ENCODE measurements around the gene SLC10A6.

SLC10A6 gene

GRCh38 chr4:86825511-86825910 lies 23.7 kb downstream of the SLC10A6 start:
- H3K27ac ChIP-seq (ENCODE audit: low read length): no peak overlapping the region
- no peak overlapping the region for H3K4me2 ChIP-seq (ENCODE audit: low read depth, low read length)
- no peaks in the 10 kb centered on the region for H3K79me2 ChIP-seq (ENCODE audit: low read length)
- H3K4me1 ChIP-seq (ENCODE audit: low read length): peaks cover 5% of the 10 kb centered on the region; the same call in 1 of the 2 replicates
- H3K4me3 ChIP-seq (ENCODE audit: low read length): no peak overlapping the region
- no peak overlapping the region for H3K9ac ChIP-seq (ENCODE audit: low read length)
- H3K9me3 ChIP-seq (replicated peaks; ENCODE audit: insufficient read depth, low read length): no peaks in the 10 kb centered on the region
- no peaks in the 10 kb centered on the region for H3F3A ChIP-seq (ENCODE audit: insufficient read depth, low read length)
- TF ChIP-seq EZH2 (optimal IDR thresholded peaks at IDR 0.05; ENCODE audit: low read depth, low read length): no peak
- TF ChIP-seq EZH2phosphoT487 (IDR thresholded peaks at IDR 0.05; ENCODE audit: low read length): no peak
- no peak for TF ChIP-seq CTCF (IDR thresholded peaks at IDR 0.05; ENCODE audit: low read length)
- no peaks in the 10 kb centered on the region for H3K36me3 ChIP-seq (replicated peaks; ENCODE audit: insufficient read depth, low read length)
- no peaks in the 10 kb centered on the region for H3K27me3 ChIP-seq (replicated peaks; ENCODE audit: insufficient read depth, low read length)
- H4K20me1 ChIP-seq (ENCODE audit: insufficient read depth, low read length): no peaks in the 10 kb centered on the region
- DNase-seq: no peak
- H3K9me2 ChIP-seq (replicated peaks; ENCODE audit: insufficient read depth, low read length): no peaks in the 10 kb centered on the region
- H2AFZ ChIP-seq (ENCODE audit: low read length): no peak overlapping the region

- no peak for DNase-seq
- H3K4me3 ChIP-seq (ENCODE audit: low read length): no peak overlapping the region
- no peak overlapping the region for H3K9ac ChIP-seq (ENCODE audit: low read length)
- no peaks in the 10 kb centered on the region for H4K20me1 ChIP-seq (ENCODE audit: insufficient read depth, low read length)
- H2AFZ ChIP-seq (ENCODE audit: low read length): no peak overlapping the region
- no peaks in the 10 kb centered on the region for H3K9me2 ChIP-seq (replicated peaks; ENCODE audit: insufficient read depth, low read length)
- no peaks in the 10 kb centered on the region for H3F3A ChIP-seq (ENCODE audit: insufficient read depth, low read length)
- no peak overlapping the region for H3K27ac ChIP-seq (ENCODE audit: low read length)
- peaks cover 5% of the 10 kb centered on the region; the same call in 1 of the 2 replicates for H3K4me1 ChIP-seq (ENCODE audit: low read length)
- TF ChIP-seq EZH2 (optimal IDR thresholded peaks at IDR 0.05; ENCODE audit: low read depth, low read length): no peak
- TF ChIP-seq CTCF (IDR thresholded peaks at IDR 0.05; ENCODE audit: low read length): no peak
- TF ChIP-seq EZH2phosphoT487 (IDR thresholded peaks at IDR 0.05; ENCODE audit: low read length): no peak
- no peaks in the 10 kb centered on the region for H3K9me3 ChIP-seq (replicated peaks; ENCODE audit: insufficient read depth, low read length)
- H3K79me2 ChIP-seq (ENCODE audit: low read length): no peaks in the 10 kb centered on the region
- no peaks in the 10 kb centered on the region for H3K27me3 ChIP-seq (replicated peaks; ENCODE audit: insufficient read depth, low read length)
- no peaks in the 10 kb centered on the region for H3K36me3 ChIP-seq (replicated peaks; ENCODE audit: insufficient read depth, low read length)
- H3K4me2 ChIP-seq (ENCODE audit: low read depth, low read length): no peak overlapping the region
These were observed 27.0 kb downstream of the SLC10A6 start for GRCh38 chr4:86822136-86822535.

GRCh38 chr4:86821151-86821550 lies 28.0 kb downstream of the SLC10A6 start:
- Histone ChIP-seq H3K27ac (ENCODE audit: low read length) (no peak overlapping the region), H3K9ac (ENCODE audit: low read length) (no peak overlapping the region), H3K36me3 (replicated peaks; ENCODE audit: insufficient read depth, low read length) (no peaks in the 10 kb centered on the region), H3K27me3 (replicated peaks; ENCODE audit: insufficient read depth, low read length) (no peaks in the 10 kb centered on the region), H3F3A (ENCODE audit: insufficient read depth, low read length) (no peaks in the 10 kb centered on the region), H2AFZ (ENCODE audit: low read length) (no peak overlapping the region), H4K20me1 (ENCODE audit: insufficient read depth, low read length) (no peaks in the 10 kb centered on the region), H3K4me2 (ENCODE audit: low read depth, low read length) (no peak overlapping the region), H3K9me2 (replicated peaks; ENCODE audit: insufficient read depth, low read length) (no peaks in the 10 kb centered on the region), H3K79me2 (ENCODE audit: low read length) (no peaks in the 10 kb centered on the region), H3K4me1 (ENCODE audit: low read length) (no peaks in the 10 kb centered on the region), H3K9me3 (replicated peaks; ENCODE audit: insufficient read depth, low read length) (no peaks in the 10 kb centered on the region), H3K4me3 (ENCODE audit: low read length) (no peak overlapping the region)
- TF ChIP-seq EZH2phosphoT487 (IDR thresholded peaks at IDR 0.05; ENCODE audit: low read length) (no peak), CTCF (IDR thresholded peaks at IDR 0.05; ENCODE audit: low read length) (no peak), EZH2 (optimal IDR thresholded peaks at IDR 0.05; ENCODE audit: low read depth, low read length) (no peak)
- DNase-seq: no peak
